Activated naive CD4-positive, alpha-beta T cell treated with anti-CD3 and anti-CD28 coated beads for 36 hours (primary cell): ENCODE results near the gene PPP2CA. TPM values are rescaled to one million over a fixed set of nuclear protein-coding genes. Genes with fewer than 3 reads are reported as not detected.

Experiments
- CTCF ChIA-PET: fragments of 350-600 bp; sonication (Branson Sonifier 250); formaldehyde crosslinking; loops from one replicate; lab custom pipeline; 2021; ENCODE audit warnings: antibody characterized with exemption; lab: Charles Lee
- DNase-seq: peaks from one replicate; pipeline ENCODE4 v3.0.0-alpha.2; 2020
- H3K27ac Mint-ChIP-seq: one replicate; pipeline ENCODE4 v1.8.0; 2021; ENCODE audit warnings: mild to moderate bottlenecking, mixed read lengths
- H3K27me3 Mint-ChIP-seq: one replicate; pipeline ENCODE4 v1.8.0; 2021; ENCODE audit warnings: low read depth, mixed read lengths
- H3K36me3 Mint-ChIP-seq: one replicate; pipeline ENCODE4 v1.8.0; 2021; ENCODE audit warnings: low read depth, mixed read lengths
- H3K4me1 Mint-ChIP-seq: one replicate; pipeline ENCODE4 v1.8.0; 2021; ENCODE audit warnings: low read depth, mixed read lengths
- H3K4me3 Mint-ChIP-seq: one replicate; pipeline ENCODE4 v1.8.0; 2021; ENCODE audit warnings: mild to moderate bottlenecking, moderate library complexity, mixed read lengths
- H3K9me3 Mint-ChIP-seq: one replicate; pipeline ENCODE4 v1.8.0; 2021; ENCODE audit warnings: mixed read lengths
- intact Hi-C: fragments of 100-400 bp; cut with micrococcal nuclease; formaldehyde crosslinking; loops from one replicate; pipeline ENCODE4 v1.15.1; 2023
- total RNA-seq, 2 experiments: library from RNA; stranded (reverse); gene quantifications; one replicate each; pipeline ENCODE4 v1.2.3, GENCODE V29; 2021

Gene PPP2CA
- total RNA-seq, 2 experiments from 2014 or later, result 132 to 135 TPM

DNA sequence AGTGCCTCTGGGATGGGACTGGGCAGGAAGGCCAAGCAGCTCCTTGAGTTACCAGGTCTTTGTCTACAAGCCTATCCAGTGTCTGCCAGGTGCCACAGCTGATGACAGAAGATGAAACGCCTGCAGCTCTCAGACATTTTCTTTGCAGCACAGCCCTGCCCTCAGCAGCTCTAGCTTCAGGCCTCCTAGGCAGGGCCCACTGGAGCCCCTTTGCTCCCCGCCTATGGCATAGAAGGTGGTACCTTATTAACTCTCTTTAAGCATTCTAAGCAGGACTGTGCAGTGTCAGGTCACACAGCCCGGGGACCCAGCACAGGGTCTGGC is 47.8 kb downstream of the PPP2CA start:
- H3K4me1 Mint-ChIP-seq, result peaks cover 21% of the 10 kb centered on the region
- H3K27me3 Mint-ChIP-seq, result no peaks in the 10 kb centered on the region
- peak overlapping the region; percentile 96 for H3K4me3 Mint-ChIP-seq
- H3K27ac Mint-ChIP-seq, result no peak overlapping the region
- peaks cover 11% of the 10 kb centered on the region for H3K36me3 Mint-ChIP-seq
- CTCF ChIA-PET, result interaction anchor here (1.1 kb wide), 1 partner anchor 110 kb away, joined by 6 read pairs; no protein-coding TSS in a partner anchor
- intact Hi-C loops, result no loop called here
- H3K9me3 Mint-ChIP-seq, result no peaks in the 10 kb centered on the region
- DNase-seq, result no peak

DNA sequence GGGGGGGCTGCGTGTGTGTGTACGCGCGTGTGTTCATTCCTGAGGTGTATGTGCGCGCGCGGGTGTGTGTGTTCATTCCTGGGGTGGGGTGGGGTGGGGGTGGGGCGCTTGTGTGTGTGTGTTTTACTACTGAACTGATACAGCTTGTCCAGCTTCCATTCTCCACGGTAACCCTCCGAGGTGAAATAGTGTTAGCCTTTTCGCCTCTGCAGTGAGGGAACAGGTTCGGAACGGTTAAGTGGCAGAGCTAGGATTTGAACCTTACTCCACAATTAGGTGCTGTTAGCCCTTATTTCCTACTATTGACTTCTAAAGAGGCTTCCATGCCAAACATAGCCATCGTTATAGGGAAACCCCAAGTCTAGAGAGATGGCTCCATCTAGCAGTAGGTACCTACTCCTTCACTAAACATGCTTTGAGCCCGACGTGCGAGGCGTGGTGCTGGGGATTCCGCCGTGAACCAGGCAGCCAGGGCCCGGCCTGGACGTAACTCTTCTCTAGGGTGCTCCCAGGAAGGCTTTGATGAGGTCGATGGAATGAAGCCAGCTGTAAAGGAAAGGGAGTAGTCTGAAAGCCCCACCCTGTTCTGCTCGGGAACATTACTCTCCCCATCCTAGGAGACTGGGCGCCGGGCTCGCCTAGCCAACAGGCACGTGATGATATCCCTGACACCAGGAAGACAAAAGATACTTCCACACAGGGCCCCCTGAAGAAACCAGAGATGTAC is 48.3 kb downstream of the PPP2CA start:
- Mint-ChIP-seq H3K27me3 (no peaks in the 10 kb centered on the region), H3K9me3 (no peaks in the 10 kb centered on the region), H3K27ac (peak overlapping the region; percentile 94), H3K4me1 (peaks cover 24% of the 10 kb centered on the region), H3K4me3 (peak overlapping the region; percentile 96), H3K36me3 (peaks cover 13% of the 10 kb centered on the region)
- no peak for DNase-seq
- CTCF ChIA-PET, result interaction anchor here (1.1 to 1.4 kb wide), 2 partner anchors 111 to 409 kb away, joined by 4 to 6 read pairs; no protein-coding TSS in a partner anchor
- intact Hi-C loops, result loop anchor here (1.0 to 2.0 kb wide), 7 partner anchors 39 to 728 kb away; partner anchors contain the start of genes JADE2, PCBD2 and PPP2CA

DNA sequence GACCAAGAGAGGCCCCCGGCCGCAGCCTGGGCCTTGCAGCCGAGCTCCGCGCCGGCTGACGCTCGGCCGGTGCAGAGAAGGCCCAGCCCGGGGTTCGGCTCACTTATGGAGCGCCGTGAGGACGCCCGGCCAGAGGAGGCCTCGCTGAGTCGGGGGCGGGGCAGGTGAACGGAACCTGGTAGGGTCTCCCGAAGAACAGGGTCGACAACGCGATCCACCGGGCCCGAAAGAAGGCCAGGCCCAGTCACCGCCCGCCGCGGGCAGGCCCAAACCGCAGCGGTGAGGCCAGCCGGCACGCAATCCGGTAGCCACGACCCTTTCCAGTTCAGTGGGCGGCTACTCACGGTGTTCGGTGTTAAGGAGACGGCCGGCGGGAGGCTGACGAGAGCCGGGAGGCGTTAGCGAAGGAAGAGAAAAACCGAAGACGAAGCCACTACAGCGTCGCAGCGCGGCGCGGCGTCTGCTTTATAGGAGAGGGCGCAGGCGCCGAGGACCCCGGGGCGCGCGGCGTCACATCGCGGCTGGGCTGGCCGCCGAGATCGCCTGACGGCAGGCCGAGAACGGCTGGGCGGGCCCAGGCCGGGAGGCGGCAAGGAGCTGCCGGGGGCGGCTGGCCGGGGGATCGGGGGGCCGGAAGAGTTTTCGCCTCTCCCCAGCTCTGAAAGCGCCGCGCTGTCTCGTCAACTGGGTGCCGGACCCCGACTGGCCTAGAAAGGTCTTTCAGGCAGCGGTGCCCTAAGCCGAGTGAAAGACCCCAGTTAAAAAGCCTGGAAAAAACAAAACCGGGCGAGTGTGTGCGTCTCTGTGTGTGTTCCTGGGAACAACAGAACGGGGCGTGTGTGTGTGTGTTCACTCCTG is 49.1 kb downstream of the PPP2CA start, which contains the start of gene SKP1:
Gene SKP1, minus strand, starts transcription at position 440 of the 858 bp plus-strand sequence. CDS start 2,928 bp downstream, outside the sequence.
- intact Hi-C loops, result loop anchor here (1.0 to 2.0 kb wide), 10 partner anchors 38 to 729 kb away; partner anchors contain the start of genes JADE2, PCBD2, PPP2CA and SEC24A
- Mint-ChIP-seq H3K27me3 (no peaks in the 10 kb centered on the region), H3K9me3 (no peaks in the 10 kb centered on the region), H3K4me3 (peak within 1 kb of the TSS; percentile 96), H3K36me3 (peaks cover 19% of the 10 kb centered on the region), H3K4me1 (peaks cover 31% of the 10 kb centered on the region), H3K27ac (peak within 1 kb of the TSS; percentile 94)
- CTCF ChIA-PET, result interaction anchor here (0.6 to 1.4 kb wide), 6 partner anchors 36 to 410 kb away, joined by 3 to 6 read pairs (median 4); no protein-coding TSS in a partner anchor
- peak; percentile 83 for DNase-seq

DNA sequence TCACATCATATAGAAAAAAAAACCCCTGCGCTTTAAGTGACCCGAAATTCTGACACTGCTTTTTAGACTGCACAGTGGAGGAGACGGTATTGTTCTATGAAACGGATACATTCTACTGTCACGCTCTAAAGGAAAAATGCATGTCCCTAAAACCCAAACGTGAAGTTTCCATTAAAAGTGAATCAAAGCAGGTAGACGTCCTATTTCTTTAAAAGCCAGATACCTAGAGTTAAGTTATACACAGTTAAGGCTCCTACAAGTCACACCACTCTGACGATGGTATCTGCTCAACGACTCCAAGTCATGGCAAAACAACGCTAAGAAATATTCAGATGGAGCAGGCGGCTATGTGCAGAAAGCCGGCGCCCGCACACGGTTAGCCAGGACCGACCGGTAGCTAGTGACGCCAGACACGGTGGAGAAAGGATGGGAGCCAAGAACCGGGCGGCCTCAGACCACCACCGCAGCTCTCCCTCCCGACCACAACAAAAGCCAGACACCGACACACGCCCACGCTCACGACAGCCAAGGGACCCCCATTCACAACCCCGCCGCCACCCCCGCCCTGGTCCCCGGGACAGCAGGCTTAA is 49.9 kb downstream of the PPP2CA start:
- intact Hi-C loops, result loop anchor here (1.0 to 2.0 kb wide), 9 partner anchors 15 to 687 kb away; partner anchors contain the start of genes JADE2, SEC24A and UBE2B
- Mint-ChIP-seq H3K4me3 (peak overlapping the region; percentile 96), H3K9me3 (no peaks in the 10 kb centered on the region), H3K27ac (peak overlapping the region; percentile 94), H3K36me3 (peaks cover 24% of the 10 kb centered on the region), H3K27me3 (no peaks in the 10 kb centered on the region), H3K4me1 (peaks cover 37% of the 10 kb centered on the region)
- CTCF ChIA-PET, result interaction anchor here (0.6 to 1.4 kb wide), 6 partner anchors 35 to 411 kb away, joined by 3 to 4 read pairs (median 3); no protein-coding TSS in a partner anchor
- peak; percentile 48 for DNase-seq

DNA sequence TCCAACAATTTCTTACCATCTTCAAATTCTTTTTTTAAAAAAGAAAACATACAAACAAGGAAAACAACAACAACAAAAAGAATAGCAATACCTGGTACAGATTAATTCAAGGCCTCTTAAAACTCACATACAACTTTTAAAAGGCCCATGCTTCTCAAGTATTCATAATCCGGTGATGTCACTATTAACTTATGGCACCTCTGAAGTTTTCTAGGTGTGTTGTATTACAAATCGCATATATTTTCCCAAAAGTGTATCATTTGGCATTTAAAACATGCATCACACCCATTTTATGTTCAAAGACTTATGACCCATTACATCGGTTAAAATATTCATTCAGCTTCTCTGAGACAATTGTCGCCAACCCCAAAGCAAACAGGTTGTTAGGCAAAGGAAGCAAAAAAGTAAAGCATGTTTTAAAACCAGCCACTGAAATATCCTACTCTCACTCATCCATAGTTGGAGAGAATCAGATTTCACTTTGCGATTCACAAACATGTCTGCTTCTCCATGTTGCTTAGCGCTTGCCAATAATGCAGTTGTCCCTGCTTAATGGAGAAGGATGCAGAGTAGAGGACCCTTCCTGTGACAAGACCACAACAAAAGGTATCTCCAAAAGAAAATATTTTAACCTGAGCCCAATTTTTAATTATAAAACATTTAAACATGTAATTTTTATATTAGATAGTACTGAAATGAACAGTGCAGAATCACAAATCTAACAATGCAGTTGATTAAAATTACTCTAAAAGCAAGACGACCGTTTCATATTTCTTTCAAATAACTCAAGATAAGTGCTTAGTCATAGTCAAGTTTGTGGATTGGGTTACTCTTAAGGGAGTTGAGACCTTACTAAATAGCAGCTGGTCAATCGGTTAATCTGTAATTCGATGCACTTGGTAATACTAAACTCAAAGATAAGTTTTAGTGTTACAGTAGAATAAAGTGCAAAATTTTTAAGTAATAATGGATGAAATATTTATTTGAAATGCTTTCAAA is 50.7 kb downstream of the PPP2CA start:
- Mint-ChIP-seq H3K36me3 (peaks cover 29% of the 10 kb centered on the region), H3K27me3 (no peaks in the 10 kb centered on the region), H3K4me3 (peak overlapping the region; percentile 96), H3K4me1 (peaks cover 45% of the 10 kb centered on the region), H3K9me3 (no peaks in the 10 kb centered on the region), H3K27ac (peak overlapping the region; percentile 94)
- intact Hi-C loops, result loop anchor here (1.0 to 2.0 kb wide), 2 partner anchors 14 to 196 kb away; partner anchors contain the start of gene UBE2B
- CTCF ChIA-PET, result interaction anchor here (0.9 to 1.2 kb wide), 5 partner anchors 34 to 139 kb away, joined by 3 to 4 read pairs (median 3); no protein-coding TSS in a partner anchor
- DNase-seq, result no peak

- H3K27me3 Mint-ChIP-seq, result no peaks in the 10 kb centered on the region
- H3K4me1 Mint-ChIP-seq, result peaks cover 54% of the 10 kb centered on the region
- intact Hi-C loops, result loop anchor here (2.0 kb wide), 1 partner anchor 17 kb away; no protein-coding TSS in a partner anchor
- H3K9me3 Mint-ChIP-seq, result no peaks in the 10 kb centered on the region
- DNase-seq, result peak; percentile 52
- CTCF ChIA-PET, result interaction anchor here (0.8 to 1.8 kb wide), 5 partner anchors 10 to 132 kb away, joined by 3 to 9 read pairs (median 3); no protein-coding TSS in a partner anchor
- no peak overlapping the region for H3K4me3 Mint-ChIP-seq
- peak overlapping the region; percentile 78 for H3K27ac Mint-ChIP-seq
- peaks cover 40% of the 10 kb centered on the region for H3K36me3 Mint-ChIP-seq
These were observed 53.9 kb downstream of the PPP2CA start for GRCh38 chr5:134171972-134172371.

DNA sequence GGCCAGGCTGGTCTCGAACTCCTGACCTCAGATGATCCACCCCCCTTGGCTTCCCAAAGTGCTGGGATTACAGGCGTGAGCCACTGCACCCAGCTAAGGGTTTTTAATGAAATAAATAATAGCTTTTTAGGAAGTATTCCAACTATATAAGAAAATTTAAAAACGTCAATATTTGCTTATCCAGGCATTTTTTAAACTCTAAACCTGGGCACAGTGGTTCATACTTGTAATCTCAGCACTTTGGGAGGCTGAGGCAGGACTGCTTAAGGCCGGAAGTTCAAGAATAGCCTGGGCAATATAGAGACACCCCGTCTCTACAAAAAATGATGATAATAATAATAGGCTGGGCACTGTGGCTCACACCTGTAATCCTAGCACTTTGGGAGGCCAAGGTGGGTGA is 63.3 kb downstream of the PPP2CA start:
- no peak for DNase-seq
- Mint-ChIP-seq H3K4me1 (peaks cover 58% of the 10 kb centered on the region), H3K27me3 (no peaks in the 10 kb centered on the region), H3K9me3 (peaks cover 9% of the 10 kb centered on the region), H3K27ac (no peak overlapping the region), H3K36me3 (peaks cover 60% of the 10 kb centered on the region), H3K4me3 (no peak overlapping the region)
- intact Hi-C loops, result no loop called here
- CTCF ChIA-PET, result interaction anchor here (0.7 to 2.3 kb wide), 5 partner anchors 9 to 22 kb away, joined by 3 to 12 read pairs (median 3); no protein-coding TSS in a partner anchor

GRCh38 chr5:134161513-134162395 is 64.1 kb downstream of the PPP2CA start:
- DNase-seq, result no peak
- Mint-ChIP-seq H3K9me3 (peaks cover 9% of the 10 kb centered on the region), H3K4me3 (no peak overlapping the region), H3K36me3 (peaks cover 55% of the 10 kb centered on the region), H3K4me1 (peaks cover 58% of the 10 kb centered on the region), H3K27me3 (no peaks in the 10 kb centered on the region), H3K27ac (peak overlapping the region; percentile 50)
- intact Hi-C loops, result loop anchor here (2.0 kb wide), 1 partner anchor 13 kb away; no protein-coding TSS in a partner anchor
- CTCF ChIA-PET, result interaction anchor here (0.6 to 4.2 kb wide), 14 partner anchors 8 to 134 kb away, joined by 3 to 27 read pairs (median 4); no protein-coding TSS in a partner anchor

- peaks cover 78% of the 10 kb centered on the region for H3K4me1 Mint-ChIP-seq
- CTCF ChIA-PET, result interaction anchor here (0.8 to 25.6 kb wide), 12 partner anchors 9 to 138 kb away, joined by 3 to 593 read pairs (median 4); no protein-coding TSS in a partner anchor
- peaks cover 52% of the 10 kb centered on the region for H3K36me3 Mint-ChIP-seq
- H3K4me3 Mint-ChIP-seq, result no peak overlapping the region
- H3K9me3 Mint-ChIP-seq, result no peaks in the 10 kb centered on the region
- intact Hi-C loops, result loop anchor here (2.0 kb wide), 1 partner anchor 17 kb away; no protein-coding TSS in a partner anchor
- no peaks in the 10 kb centered on the region for H3K27me3 Mint-ChIP-seq
- H3K27ac Mint-ChIP-seq, result peak overlapping the region; percentile 80
- DNase-seq, result no peak
These were observed 72.2 kb downstream of the PPP2CA start for GRCh38 chr5:134153657-134154056.

- no peak overlapping the region for H3K4me3 Mint-ChIP-seq
- peaks cover 75% of the 10 kb centered on the region for H3K4me1 Mint-ChIP-seq
- peaks cover 50% of the 10 kb centered on the region for H3K36me3 Mint-ChIP-seq
- intact Hi-C loops, result no loop called here
- peak overlapping the region; percentile 80 for H3K27ac Mint-ChIP-seq
- no peak for DNase-seq
- CTCF ChIA-PET, result interaction anchor here (0.8 to 25.6 kb wide), 11 partner anchors 9 to 138 kb away, joined by 3 to 593 read pairs (median 5); no protein-coding TSS in a partner anchor
- H3K27me3 Mint-ChIP-seq, result no peaks in the 10 kb centered on the region
- no peaks in the 10 kb centered on the region for H3K9me3 Mint-ChIP-seq
These were observed 72.6 kb downstream of the PPP2CA start for GRCh38 chr5:134153241-134153640.
